GM12892 (cell line): Measurements from ENCODE around the gene FOXK2.

Experiments
- POLR2A ChIP-seq: IDR thresholded peaks from 2 replicates; pipeline ENCODE4 v1.6.1; 2011; ENCODE audit warnings: low read depth, low read length, control low read depth
- POLR2AphosphoS5 ChIP-seq: IDR thresholded peaks from 2 replicates; pipeline ENCODE4 v1.6.1; 2011; ENCODE audit warnings: low read depth, low read length, control low read depth

DNA sequence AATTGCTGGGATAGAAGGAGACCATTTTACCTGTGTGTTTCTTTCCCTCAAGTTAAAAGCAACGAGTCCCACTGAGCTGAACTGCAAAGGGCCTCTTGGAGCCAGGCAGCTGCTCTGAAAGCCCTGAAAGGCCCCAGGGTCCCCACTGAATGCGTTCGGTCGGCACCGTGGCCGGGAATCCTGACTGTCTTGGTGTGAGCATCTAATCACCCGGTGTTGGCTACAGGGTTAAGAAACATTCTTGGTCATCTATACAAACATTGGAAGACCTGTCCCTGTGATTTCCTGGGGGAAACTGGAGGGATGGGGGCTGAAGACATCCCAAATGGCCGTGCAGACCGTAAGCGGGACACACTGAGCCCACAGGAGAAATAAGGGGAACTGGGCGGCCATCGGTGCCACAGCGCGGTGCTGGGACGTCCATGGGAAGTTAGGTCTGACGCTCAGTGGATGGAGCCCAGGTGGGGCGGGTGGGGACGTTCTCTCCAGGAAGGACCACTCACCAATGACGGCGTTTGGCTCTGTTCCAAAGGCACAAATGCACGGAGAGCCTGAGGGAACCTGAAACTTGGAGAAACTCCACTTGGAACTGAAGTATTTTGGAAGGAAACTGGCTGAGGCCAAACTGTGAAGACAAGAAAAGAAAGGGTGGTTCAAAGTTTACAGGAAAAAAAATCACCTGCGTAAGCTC lies 96.6 kb downstream of the FOXK2 start:
- no peak for TF ChIP-seq POLR2A
- no peak for TF ChIP-seq POLR2AphosphoS5
